Astrocyte (in vitro differentiated cells and primary cell): ENCODE measurements around the gene BIK. TPM values are rescaled to one million over a fixed set of nuclear protein-coding genes. Genes with fewer than 3 reads are reported as not detected.

Source experiments
- DNase-seq: peaks from one replicate; pipeline ENCODE4 v3.0.0-alpha.2; 2010; ENCODE audit warnings: low read depth
- FAIRE-seq: peaks from 2 replicates; lab custom pipeline; 2011; peaks lifted over from hg19 to GRCh38; lab: Jason Lieb, UNC
- H2AFZ ChIP-seq: 2 replicates; pipeline ENCODE4 v1.6.0; 2012; ENCODE audit warnings: low read depth, low read length, inconsistent platforms
- H3K27ac ChIP-seq: 2 replicates; pipeline ENCODE4 v1.5.1; 2011; ENCODE audit warnings: low read depth, low read length, inconsistent platforms
- H3K27me3 ChIP-seq: 2 replicates; pipeline ENCODE4 v1.6.0; 2011; ENCODE audit warnings: low read length, inconsistent platforms; ENCODE audit not compliant: insufficient read depth
- H3K36me3 ChIP-seq: 2 replicates; pipeline ENCODE4 v1.5.1; 2011; ENCODE audit warnings: low read length, inconsistent platforms; ENCODE audit not compliant: insufficient read depth
- H3K4me1 ChIP-seq: 2 replicates; pipeline ENCODE4 v1.5.1; 2011; ENCODE audit warnings: low read length, inconsistent platforms; ENCODE audit not compliant: insufficient read depth
- H3K4me2 ChIP-seq: 2 replicates; pipeline ENCODE4 v1.6.0; 2012; ENCODE audit warnings: low read length, inconsistent platforms
- H3K4me3 ChIP-seq: 2 replicates; pipeline ENCODE4 v1.5.1; 2011; ENCODE audit warnings: low read depth, mild to moderate bottlenecking, low read length, inconsistent platforms; ENCODE audit not compliant: insufficient read depth
- H3K79me2 ChIP-seq: 2 replicates; pipeline ENCODE4 v1.6.0; 2012; ENCODE audit warnings: mild to moderate bottlenecking, low read length, inconsistent platforms; ENCODE audit not compliant: insufficient read depth
- H3K9ac ChIP-seq: 2 replicates; pipeline ENCODE4 v1.6.0; 2012; ENCODE audit warnings: mild to moderate bottlenecking, low read length, inconsistent platforms
- H3K9me3 ChIP-seq: 2 replicates; pipeline ENCODE4 v1.5.1; 2012; ENCODE audit warnings: low read depth, mild to moderate bottlenecking, low read length, inconsistent platforms; ENCODE audit not compliant: insufficient read depth
- H4K20me1 ChIP-seq: 2 replicates; pipeline ENCODE4 v1.6.0; 2012; ENCODE audit warnings: low read length, inconsistent platforms; ENCODE audit not compliant: insufficient read depth
- H3K27ac Mint-ChIP-seq: one replicate; pipeline ENCODE4 v1.8.0; 2021; ENCODE audit warnings: mild to moderate bottlenecking, mixed read lengths; ENCODE audit not compliant: unreplicated experiment
- H3K27me3 Mint-ChIP-seq: one replicate; pipeline ENCODE4 v1.8.0; 2021; ENCODE audit warnings: low read depth, mixed read lengths; ENCODE audit not compliant: unreplicated experiment
- H3K36me3 Mint-ChIP-seq: one replicate; pipeline ENCODE4 v1.8.0; 2021; ENCODE audit warnings: low read depth, mixed read lengths; ENCODE audit not compliant: unreplicated experiment
- H3K4me1 Mint-ChIP-seq: one replicate; pipeline ENCODE4 v1.8.0; 2021; ENCODE audit warnings: low read depth, mixed read lengths; ENCODE audit not compliant: unreplicated experiment
- H3K4me3 Mint-ChIP-seq: one replicate; pipeline ENCODE4 v1.8.0; 2021; ENCODE audit warnings: mild to moderate bottlenecking, moderate library complexity, mixed read lengths; ENCODE audit not compliant: unreplicated experiment
- H3K9me3 Mint-ChIP-seq: one replicate; pipeline ENCODE4 v1.8.0; 2021; ENCODE audit warnings: mild to moderate bottlenecking, mixed read lengths; ENCODE audit not compliant: unreplicated experiment
- CTCF ChIP-seq: IDR thresholded peaks from 2 replicates; pipeline ENCODE4 v1.5.1; 2011; ENCODE audit warnings: low read depth, mild to moderate bottlenecking, inconsistent platforms, low read length, moderate library complexity; ENCODE audit not compliant: insufficient read depth
- EZH2 ChIP-seq: IDR thresholded peaks from 2 replicates; pipeline ENCODE4 v1.6.1; 2012; ENCODE audit warnings: mild to moderate bottlenecking, low read length, inconsistent platforms; ENCODE audit not compliant: insufficient read depth
- total RNA-seq: library from RNA; stranded (reverse); gene quantifications from 2 replicates; pipeline ENCODE4 v1.2.1, GENCODE V29; 2021

Gene BIK
- total RNA-seq, 1 donor from 2014 or later, result 0.32 TPM

GRCh38 chr22:43088627-43088983 lies 21.9 kb upstream of the BIK start:
- Mint-ChIP-seq H3K9me3 (peaks cover 6% of the 10 kb centered on the region), H3K4me1 (no peaks in the 10 kb centered on the region), H3K4me3 (peak overlapping the region; percentile 86), H3K27ac (peak overlapping the region; percentile 80), H3K27me3 (no peaks in the 10 kb centered on the region), H3K36me3 (peaks cover 6% of the 10 kb centered on the region)
- H3K36me3 ChIP-seq, result no peaks in the 10 kb centered on the region
- peaks cover 3% of the 10 kb centered on the region for H3K79me2 ChIP-seq
- peak overlapping the region; percentile 80 for H2AFZ ChIP-seq
- TF ChIP-seq CTCF (no peak), EZH2 (no peak)
- FAIRE-seq (no peak), DNase-seq (no peak)
- peak overlapping the region; percentile 88 for H3K4me2 ChIP-seq
- no peak overlapping the region for H3K27ac ChIP-seq
- H3K9me3 ChIP-seq, result no peaks in the 10 kb centered on the region
- peak overlapping the region; percentile 61 for H3K9ac ChIP-seq
- H3K27me3 ChIP-seq, result no peaks in the 10 kb centered on the region
- peak overlapping the region; percentile 72 for H3K4me3 ChIP-seq
- H3K4me1 ChIP-seq, result no peaks in the 10 kb centered on the region
- H4K20me1 ChIP-seq, result no peaks in the 10 kb centered on the region

GRCh38 chr22:43088984-43089717 lies 21.4 kb upstream of the BIK start, which contains the start of gene TTLL1:
TSS of gene TTLL1 (minus strand) at chr22:43089391. CDS start at chr22:43075586, 13,805 bp downstream.
- Mint-ChIP-seq H3K27ac (peak within 1 kb of the TSS; percentile 80), H3K4me1 (no peaks in the 10 kb centered on the region), H3K9me3 (peaks cover 6% of the 10 kb centered on the region), H3K4me3 (peak within 1 kb of the TSS; percentile 86), H3K27me3 (no peaks in the 10 kb centered on the region), H3K36me3 (peaks cover 6% of the 10 kb centered on the region)
- peaks cover 3% of the 10 kb centered on the region for H3K79me2 ChIP-seq
- H3K4me3 ChIP-seq, result peak within 1 kb of the TSS; percentile 72
- peak within 1 kb of the TSS; percentile 88 for H3K4me2 ChIP-seq
- H3K9me3 ChIP-seq, result no peaks in the 10 kb centered on the region
- peak within 1 kb of the TSS; percentile 80 for H2AFZ ChIP-seq
- H4K20me1 ChIP-seq, result no peaks in the 10 kb centered on the region
- TF ChIP-seq EZH2, result no peak
- no peak for TF ChIP-seq CTCF
- peak within 1 kb of the TSS; percentile 57 for H3K27ac ChIP-seq
- no peaks in the 10 kb centered on the region for H3K36me3 ChIP-seq
- no peaks in the 10 kb centered on the region for H3K4me1 ChIP-seq
- FAIRE-seq (no peak), DNase-seq (peak; percentile 66)
- peak within 1 kb of the TSS; percentile 61 for H3K9ac ChIP-seq
- H3K27me3 ChIP-seq, result no peaks in the 10 kb centered on the region
